ENCODE results near the gene SORT1.

- TF ChIP-seq, protein P1, sequence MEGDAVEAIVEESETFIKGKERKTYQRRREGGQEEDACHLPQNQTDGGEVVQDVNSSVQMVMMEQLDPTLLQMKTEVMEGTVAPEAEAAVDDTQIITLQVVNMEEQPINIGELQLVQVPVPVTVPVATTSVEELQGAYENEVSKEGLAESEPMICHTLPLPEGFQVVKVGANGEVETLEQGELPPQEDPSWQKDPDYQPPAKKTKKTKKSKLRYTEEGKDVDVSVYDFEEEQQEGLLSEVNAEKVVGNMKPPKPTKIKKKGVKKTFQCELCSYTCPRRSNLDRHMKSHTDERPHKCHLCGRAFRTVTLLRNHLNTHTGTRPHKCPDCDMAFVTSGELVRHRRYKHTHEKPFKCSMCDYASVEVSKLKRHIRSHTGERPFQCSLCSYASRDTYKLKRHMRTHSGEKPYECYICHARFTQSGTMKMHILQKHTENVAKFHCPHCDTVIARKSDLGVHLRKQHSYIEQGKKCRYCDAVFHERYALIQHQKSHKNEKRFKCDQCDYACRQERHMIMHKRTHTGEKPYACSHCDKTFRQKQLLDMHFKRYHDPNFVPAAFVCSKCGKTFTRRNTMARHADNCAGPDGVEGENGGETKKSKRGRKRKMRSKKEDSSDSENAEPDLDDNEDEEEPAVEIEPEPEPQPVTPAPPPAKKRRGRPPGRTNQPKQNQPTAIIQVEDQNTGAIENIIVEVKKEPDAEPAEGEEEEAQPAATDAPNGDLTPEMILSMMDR (conservative IDR thresholded peaks at IDR 0.05) = peak; percentile 96
- no peak for TF ChIP-seq ZFX (IDR thresholded peaks at IDR 0.05)
Measured at GRCh38 chr1:109277434-109278204, 120.1 kb downstream of the SORT1 start.

Measured in C4-2B (cell line).